Measurements from ENCODE around the gene SPACA7.

SPACA7 gene

DNA sequence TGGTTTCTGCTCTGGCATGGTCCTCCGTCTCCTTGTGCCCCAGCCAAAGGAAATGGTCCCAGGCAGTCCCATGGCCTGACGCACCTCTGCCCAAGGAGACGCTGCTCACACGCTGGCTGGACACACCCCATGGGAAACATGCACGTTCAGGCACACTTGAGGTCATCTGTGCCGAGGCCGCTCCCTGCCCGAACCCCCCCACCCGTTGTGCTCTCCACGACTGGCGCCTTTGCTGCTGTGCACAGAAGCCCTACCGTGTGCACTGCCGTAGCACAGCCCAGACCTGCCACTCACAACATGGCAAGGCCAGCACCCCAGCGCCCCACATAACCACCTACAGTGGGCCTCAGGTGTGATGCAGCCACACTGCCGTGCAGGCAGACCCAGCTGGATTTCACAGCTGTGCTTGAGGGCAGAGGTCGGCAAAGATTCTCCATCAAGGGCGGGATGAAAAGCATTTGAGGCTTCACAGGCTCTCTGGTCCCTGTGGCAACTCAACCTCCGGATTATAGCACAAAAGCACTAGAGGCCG, 65.7 kb downstream of the SPACA7 start:
- H3K4me3 ChIP-seq (ENCODE audit: insufficient read depth, low read length, poor library complexity, severe bottlenecking) = no peak overlapping the region

DNA sequence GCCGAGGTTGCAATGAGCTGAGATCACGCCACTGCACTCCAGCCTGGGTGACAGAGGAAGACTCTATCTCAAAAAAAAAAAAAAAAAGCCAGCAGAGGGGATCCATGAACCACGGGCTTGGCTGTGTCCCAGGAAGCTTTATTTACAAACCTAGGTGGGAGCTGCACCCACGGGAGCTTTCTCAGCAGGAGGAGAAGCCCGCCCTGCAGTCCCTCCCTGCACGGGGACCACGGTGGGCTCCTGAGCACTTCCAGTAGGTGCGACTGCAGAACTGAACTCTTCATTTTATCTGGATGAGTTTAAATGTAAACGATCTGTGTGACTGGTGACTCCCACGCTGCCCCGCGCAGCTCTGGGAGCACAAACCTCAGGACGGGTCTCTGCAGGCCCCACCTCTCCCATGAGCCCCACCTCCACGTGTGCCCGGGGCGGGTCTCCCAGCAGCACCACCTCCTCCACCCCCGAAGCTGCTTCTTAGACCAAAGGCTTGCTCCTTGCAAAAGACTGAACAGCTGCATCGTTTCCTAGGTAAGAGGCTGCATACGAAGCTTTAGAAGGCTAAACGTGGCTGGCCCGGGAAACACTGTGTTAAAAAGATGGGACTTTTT, 66.4 kb downstream of the SPACA7 start:
- Histone ChIP-seq H3K27ac (ENCODE audit: low read depth, low read length) (no peak overlapping the region), H4K20me1 (ENCODE audit: low read depth, low read length) (no peaks in the 10 kb centered on the region), H3F3A (ENCODE audit: insufficient read depth) (no peaks in the 10 kb centered on the region), H3K4me2 (ENCODE audit: low read depth, low read length, poor library complexity, severe bottlenecking) (no peak overlapping the region), H3K9me2 (replicated peaks; ENCODE audit: insufficient read depth, low read length) (no peaks in the 10 kb centered on the region), H3K36me3 (ENCODE audit: low read length) (no peaks in the 10 kb centered on the region), H2AFZ (ENCODE audit: low read depth, low read length, severe bottlenecking) (no peak overlapping the region), H3K27me3 (ENCODE audit: low read length) (no peaks in the 10 kb centered on the region), H3K9ac (ENCODE audit: low read length) (no peak overlapping the region), H3K4me3 (ENCODE audit: insufficient read depth, low read length, poor library complexity, severe bottlenecking) (no peak overlapping the region), H3K79me2 (ENCODE audit: insufficient read depth, low read length) (no peaks in the 10 kb centered on the region), H3K9me3 (ENCODE audit: insufficient read depth, low read length) (peaks cover 4% of the 10 kb centered on the region; the same call in 1 of the 2 replicates)
- TF ChIP-seq, protein P1, sequence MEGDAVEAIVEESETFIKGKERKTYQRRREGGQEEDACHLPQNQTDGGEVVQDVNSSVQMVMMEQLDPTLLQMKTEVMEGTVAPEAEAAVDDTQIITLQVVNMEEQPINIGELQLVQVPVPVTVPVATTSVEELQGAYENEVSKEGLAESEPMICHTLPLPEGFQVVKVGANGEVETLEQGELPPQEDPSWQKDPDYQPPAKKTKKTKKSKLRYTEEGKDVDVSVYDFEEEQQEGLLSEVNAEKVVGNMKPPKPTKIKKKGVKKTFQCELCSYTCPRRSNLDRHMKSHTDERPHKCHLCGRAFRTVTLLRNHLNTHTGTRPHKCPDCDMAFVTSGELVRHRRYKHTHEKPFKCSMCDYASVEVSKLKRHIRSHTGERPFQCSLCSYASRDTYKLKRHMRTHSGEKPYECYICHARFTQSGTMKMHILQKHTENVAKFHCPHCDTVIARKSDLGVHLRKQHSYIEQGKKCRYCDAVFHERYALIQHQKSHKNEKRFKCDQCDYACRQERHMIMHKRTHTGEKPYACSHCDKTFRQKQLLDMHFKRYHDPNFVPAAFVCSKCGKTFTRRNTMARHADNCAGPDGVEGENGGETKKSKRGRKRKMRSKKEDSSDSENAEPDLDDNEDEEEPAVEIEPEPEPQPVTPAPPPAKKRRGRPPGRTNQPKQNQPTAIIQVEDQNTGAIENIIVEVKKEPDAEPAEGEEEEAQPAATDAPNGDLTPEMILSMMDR (IDR thresholded peaks at IDR 0.05; ENCODE audit: insufficient read depth, low read length, poor library complexity, severe bottlenecking) = no peak
- no peak for TF ChIP-seq EZH2phosphoT487 (conservative IDR thresholded peaks at IDR 0.05; ENCODE audit: low read length)

More for the DNA sequence above, 65.7 kb downstream of the SPACA7 start:
- Histone ChIP-seq H2AFZ (ENCODE audit: low read depth, low read length, severe bottlenecking) (no peak overlapping the region), H3K9me2 (replicated peaks; ENCODE audit: insufficient read depth, low read length) (no peaks in the 10 kb centered on the region), H3K4me2 (ENCODE audit: low read depth, low read length, poor library complexity, severe bottlenecking) (no peak overlapping the region), H3K27me3 (ENCODE audit: low read length) (no peaks in the 10 kb centered on the region), H3K9me3 (ENCODE audit: insufficient read depth, low read length) (peaks cover 4% of the 10 kb centered on the region; the same call in 1 of the 2 replicates), H3K36me3 (ENCODE audit: low read length) (no peaks in the 10 kb centered on the region), H3K27ac (ENCODE audit: low read depth, low read length) (no peak overlapping the region), H3F3A (ENCODE audit: insufficient read depth) (no peaks in the 10 kb centered on the region), H3K9ac (ENCODE audit: low read length) (no peak overlapping the region), H3K79me2 (ENCODE audit: insufficient read depth, low read length) (no peaks in the 10 kb centered on the region), H4K20me1 (ENCODE audit: low read depth, low read length) (no peaks in the 10 kb centered on the region)
- TF ChIP-seq EZH2phosphoT487 (conservative IDR thresholded peaks at IDR 0.05; ENCODE audit: low read length) = no peak
- TF ChIP-seq, protein P1 (IDR thresholded peaks at IDR 0.05; ENCODE audit: insufficient read depth, low read length, poor library complexity, severe bottlenecking) = no peak

DNA sequence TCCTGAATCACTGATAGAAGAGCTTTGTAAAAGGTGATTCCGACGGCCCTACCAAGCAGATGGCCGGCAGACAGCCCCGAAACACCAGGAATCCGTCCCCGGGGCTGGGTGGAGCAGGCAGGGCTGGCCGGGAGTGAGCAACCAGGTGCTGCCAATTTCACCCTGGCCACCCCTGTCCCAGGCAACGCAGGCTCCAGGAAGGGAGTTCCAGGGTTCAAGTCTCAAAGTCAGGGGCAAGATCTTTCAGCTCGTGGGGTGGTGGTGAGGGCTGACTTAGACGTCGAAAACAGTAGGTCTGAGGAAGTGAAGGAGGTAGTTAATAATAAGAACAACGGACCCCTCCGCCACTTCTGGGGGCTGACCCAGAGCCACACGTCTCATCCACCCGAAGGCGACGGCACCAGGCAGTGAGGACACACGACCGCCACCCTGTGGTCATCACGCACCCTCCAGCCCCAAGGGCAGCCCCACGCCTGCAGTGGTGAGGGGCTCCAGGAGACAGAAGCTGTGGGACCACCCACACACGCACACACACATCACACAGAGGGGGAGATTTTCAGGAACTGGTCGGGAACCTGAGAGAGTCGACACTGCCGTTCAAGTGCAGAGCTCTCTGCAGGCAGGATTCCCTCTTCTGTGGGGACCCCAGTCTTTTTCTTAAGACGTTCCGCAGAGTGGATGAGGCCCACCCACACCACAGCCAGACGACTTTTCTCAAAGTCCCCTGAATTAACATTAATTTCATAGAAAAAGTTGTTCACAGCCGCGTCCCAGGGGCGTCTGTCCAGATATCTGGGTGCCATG, 67.2 kb downstream of the SPACA7 start:
- Histone ChIP-seq H3K9me3 (ENCODE audit: insufficient read depth, low read length) (no peaks in the 10 kb centered on the region), H3K27ac (ENCODE audit: low read depth, low read length) (no peak overlapping the region), H4K20me1 (ENCODE audit: low read depth, low read length) (no peaks in the 10 kb centered on the region), H3K9ac (ENCODE audit: low read length) (no peak overlapping the region), H3K9me2 (replicated peaks; ENCODE audit: insufficient read depth, low read length) (no peaks in the 10 kb centered on the region), H3K4me3 (ENCODE audit: insufficient read depth, low read length, poor library complexity, severe bottlenecking) (no peak overlapping the region), H3K79me2 (ENCODE audit: insufficient read depth, low read length) (no peaks in the 10 kb centered on the region), H2AFZ (ENCODE audit: low read depth, low read length, severe bottlenecking) (no peak overlapping the region), H3F3A (ENCODE audit: insufficient read depth) (no peaks in the 10 kb centered on the region), H3K36me3 (ENCODE audit: low read length) (no peaks in the 10 kb centered on the region), H3K27me3 (ENCODE audit: low read length) (no peaks in the 10 kb centered on the region), H3K4me2 (ENCODE audit: low read depth, low read length, poor library complexity, severe bottlenecking) (no peak overlapping the region)
- TF ChIP-seq, protein P1 (IDR thresholded peaks at IDR 0.05; ENCODE audit: insufficient read depth, low read length, poor library complexity, severe bottlenecking) = no peak
- no peak for TF ChIP-seq EZH2phosphoT487 (conservative IDR thresholded peaks at IDR 0.05; ENCODE audit: low read length)

Data from SU-DHL-6 (cell line).